Lung (tissue), 12 donors: ENCODE results near the gene FOXO3. TPM values are rescaled to one million over a fixed set of nuclear protein-coding genes. Genes with fewer than 3 reads are reported as not detected.

Source experiments
- ATAC-seq: fragments of 200-7000 bp; cut with Tn5 transposase; one replicate; pipeline ENCODE4 v1.9.1; 2020; ENCODE audit warnings: moderate number of reproducible peaks; ENCODE audit not compliant: insufficient read depth, low FRiP score
- DNase-seq, 3 donors: peaks; one replicate each; pipeline ENCODE4 v3.0.0-alpha.2; 2013 to 2017
- H3K27ac ChIP-seq, 2 donors: one replicate each; pipeline ENCODE4 v1.5.1; 2013; ENCODE audit warnings: mild to moderate bottlenecking in 2 of 2, moderate library complexity in 2 of 2, control low read depth in 1 of 2, inconsistent platforms in 1 of 2, low read depth in 1 of 2, low read length in 1 of 2
- H3K27me3 ChIP-seq, 3 donors: one replicate each; pipeline ENCODE4 v1.5.1; 2013; ENCODE audit warnings: low read length in 2 of 3; ENCODE audit not compliant: control insufficient read depth in 3 of 3, insufficient read depth in 3 of 3
- H3K36me3 ChIP-seq, 4 donors: one replicate each; pipeline ENCODE4 v1.5.1; 2013; ENCODE audit warnings: low read length in 4 of 4, mild to moderate bottlenecking in 1 of 4, moderate library complexity in 1 of 4; ENCODE audit not compliant: control insufficient read depth in 4 of 4, insufficient read depth in 4 of 4
- H3K4me1 ChIP-seq, 5 donors: one replicate each; pipeline ENCODE4 v1.5.1; 2013; ENCODE audit warnings: low read length in 5 of 5, mild to moderate bottlenecking in 2 of 5, moderate library complexity in 1 of 5; ENCODE audit not compliant: control insufficient read depth in 5 of 5, insufficient read depth in 5 of 5
- H3K4me3 ChIP-seq: one replicate; pipeline ENCODE4 v1.5.1; 2013; ENCODE audit warnings: mild to moderate bottlenecking, control low read depth, moderate library complexity
- H3K9ac ChIP-seq, 2 donors: one replicate each; pipeline ENCODE4 v1.5.1; 2013; ENCODE audit warnings: low read length in 2 of 2, control low read depth in 1 of 2; ENCODE audit not compliant: insufficient read depth in 1 of 2
- H3K9me3 ChIP-seq, 4 donors: one replicate each; pipeline ENCODE4 v1.5.1; 2013; ENCODE audit warnings: low read length in 3 of 4, mild to moderate bottlenecking in 1 of 4, moderate library complexity in 1 of 4; ENCODE audit not compliant: control insufficient read depth in 4 of 4, insufficient read depth in 3 of 4
- CTCF ChIP-seq: IDR thresholded peaks from 2 replicates; pipeline ENCODE4 v1.5.1; 2012; ENCODE audit warnings: mild to moderate bottlenecking; ENCODE audit errors: control extremely low read depth, extremely low read depth
- WGBS, 2 donors: extraction: QIAGEN DNeasy Blood & Tissue Kit; methylation state at CpG; one replicate each; pipeline ENCODE4 v1.1.7; 2013; 5-methylcytosine and 5-hydroxymethylcytosine counted together
- polyA plus RNA-seq, 2 donors: library from polyadenylated mRNA; stranded (reverse); fragments of 200-250 nt; gene quantifications; one replicate each; pipeline ENCODE4 v1.2.1, GENCODE V29; 2013
- total RNA-seq, 2 donors: library from RNA; depleted of rRNA in 1 of 2; stranded (reverse); fragments of >200 nt in 1 of 2; gene quantifications; one replicate each; pipeline ENCODE4 v1.2.1, GENCODE V29; 2014 to 2021
- donor health status: control.
- donor health status: control.
- donor health status: Bipolar disorder and iron deficiency.
- donor health status: healthy.
- donor health status: DM: yes; HTN: yes; CAD: no.

The FOXO3 gene
- total and polyA plus RNA-seq, 4 donors, result 12.1 to 101 (median 40.0) TPM

- Histone ChIP-seq H3K9me3 (no peaks in the 10 kb centered on the region), H3K27me3 (no peaks in the 10 kb centered on the region), H3K9ac (no peak overlapping the region), H3K27ac (peak overlapping the region; percentile 62 to 65), H3K36me3 (no peaks in the 10 kb centered on the region), H3K4me3 (no peak overlapping the region), H3K4me1 (peaks cover 19 to 66% (median 43%) of the 10 kb centered on the region in 5 donors)
- no peak for TF ChIP-seq CTCF
- WGBS, 2 donors, result 58 to 87% methylated on average over 5 of the region's 5 CpGs
- DNase-seq, result peak in 2 of 3 donors; percentile 62 to 67
- no peak for ATAC-seq
These were observed 93.9 kb downstream of the FOXO3 start for GRCh38 chr6:108654465-108655106.

GRCh38 chr6:108655806-108656651 is 95.3 kb downstream of the FOXO3 start:
- H3K9me3 ChIP-seq, result no peaks in the 10 kb centered on the region
- no peaks in the 10 kb centered on the region for H3K36me3 ChIP-seq
- H3K4me3 ChIP-seq, result no peak overlapping the region
- TF ChIP-seq CTCF, result no peak
- WGBS, 2 donors, result 64 to 84% methylated on average over 12 of the region's 12 CpGs
- no peaks in the 10 kb centered on the region for H3K27me3 ChIP-seq
- DNase-seq (peak; percentile 28 to 69 (median 61)), ATAC-seq (no peak)
- H3K9ac ChIP-seq, result peak overlapping the region in 1 of 2 donors; percentile 53
- H3K4me1 ChIP-seq, result peaks cover 15 to 60% (median 41%) of the 10 kb centered on the region in 5 donors
- H3K27ac ChIP-seq, result peak overlapping the region; percentile 62 to 79

GRCh38 chr6:108656836-108657235 is 96.1 kb downstream of the FOXO3 start:
- no peaks in the 10 kb centered on the region for H3K9me3 ChIP-seq
- no peak overlapping the region for H3K9ac ChIP-seq
- no peaks in the 10 kb centered on the region for H3K27me3 ChIP-seq
- no peak for TF ChIP-seq CTCF
- peak overlapping the region in 1 of 2 donors; percentile 59 for H3K27ac ChIP-seq
- peaks cover 15 to 58% (median 36%) of the 10 kb centered on the region in 5 donors for H3K4me1 ChIP-seq
- H3K4me3 ChIP-seq, result no peak overlapping the region
- no peak for ATAC-seq
- peak in 2 of 3 donors; percentile 29 to 55 for DNase-seq
- 68 to 85% methylated on average over 2 of the region's 2 CpGs for WGBS, 2 donors
- H3K36me3 ChIP-seq, result no peaks in the 10 kb centered on the region
